HepG2 (cell line): ENCODE data around the gene ATAD3C. TPM values are rescaled to one million over a fixed set of nuclear protein-coding genes. Genes with fewer than 3 reads are reported as not detected.
"Not testable (repeated sequence)": the region's sequence is repeated elsewhere in the genome, so short reads cannot be mapped to it uniquely, and the experiment has no call there.

Experiments used
- ATAC-seq: fragments of 200-7000 bp; cut with Tn5 transposase; 3 replicates; pipeline ENCODE4 v1.9.1; 2020; ENCODE audit warnings: mild to moderate bottlenecking, moderate library complexity
- BruUV-seq: library from RNA; stranded (reverse); fragments of 400-500 nt; replicated peaks from 2 replicates; lab custom pipeline; 2021; lab: Mats Ljungman, UMichigan
- CTCF ChIA-PET: fragments of 300-600 bp; formaldehyde crosslinking; extraction: SDS; loops from one replicate; lab custom pipeline; 2021; ENCODE audit warnings: low total read pairs, inconsistent platforms, low intra/inter-chr PET ratio; lab: Yijun Ruan, JAX
- POLR2A ChIA-PET: fragments of 350-600 bp; sonication (Branson Sonifier 250); formaldehyde crosslinking; loops from one replicate; lab custom pipeline; 2020; ENCODE audit warnings: antibody characterized with exemption, inconsistent platforms; lab: Yijun Ruan, JAX
- DNase-seq: peaks from one replicate; pipeline ENCODE4 v3.0.0-alpha.2; 2015; ENCODE audit warnings: low spot score
- FAIRE-seq: peaks from 3 replicates; lab custom pipeline; 2011; peaks lifted over from hg19 to GRCh38; lab: Jason Lieb, UNC
- H2AFZ ChIP-seq: one replicate; pipeline ENCODE4 v1.6.1; 2011; ENCODE audit warnings: low read length, inconsistent platforms
- H3K27ac ChIP-seq: fragments of 300-600 bp; 3 replicates; pipeline ENCODE4 v1.8.0; 2011; ENCODE audit warnings: mixed run types, mild to moderate bottlenecking, mixed read lengths, low read length, inconsistent platforms; ENCODE audit not compliant: insufficient read depth; ENCODE audit errors: extremely low read length
- H3K27me3 ChIP-seq, 2 experiments: fragments of 200-600 bp in 1 of 2; 2 replicates in 1 of 2; 3 replicates in 1 of 2; pipeline versions ENCODE4 v1.6.0 to v1.8.0; 2011; ENCODE audit warnings: low read length in 2 of 2, mild to moderate bottlenecking in 2 of 2, moderate library complexity in 2 of 2, inconsistent platforms in 1 of 2; ENCODE audit not compliant: insufficient read depth in 2 of 2, control insufficient read depth in 1 of 2
- H3K36me3 ChIP-seq, 2 experiments: fragments of 200-600 bp in 1 of 2; replicated peaks in 1 of 2; 2 replicates in 1 of 2; 3 replicates in 1 of 2; pipeline versions ENCODE4 v1.5.1 to v1.8.0; 2011; ENCODE audit warnings: low read length in 2 of 2, inconsistent platforms in 1 of 2; ENCODE audit not compliant: insufficient read depth in 2 of 2, control insufficient read depth in 1 of 2
- H3K4me1 ChIP-seq: 2 replicates; pipeline ENCODE4 v1.5.1; 2012; ENCODE audit warnings: low read length, inconsistent platforms; ENCODE audit not compliant: insufficient read depth
- H3K4me2 ChIP-seq: 2 replicates; pipeline ENCODE4 v1.6.0; 2011; ENCODE audit warnings: low read depth, low read length, inconsistent platforms
- H3K4me3 ChIP-seq, 3 experiments: fragments of 200-600 bp in 1 of 3; sonication (generic), shearing (Covaris generic) in 1 of 3; replicated peaks in 1 of 3; 2 replicates each; pipeline ENCODE4 v1.5.1; 2011 to 2016; ENCODE audit warnings: low read length in 3 of 3, inconsistent platforms in 2 of 3, low read depth in 2 of 3, mild to moderate bottlenecking in 2 of 3, control low read depth in 1 of 3, mixed read lengths in 1 of 3; ENCODE audit not compliant: insufficient read depth in 1 of 3
- H3K79me2 ChIP-seq: one replicate; pipeline ENCODE4 v1.6.1; 2011; ENCODE audit warnings: low read length, inconsistent platforms; ENCODE audit not compliant: insufficient read depth
- H3K9ac ChIP-seq: 2 replicates; pipeline ENCODE4 v1.6.0; 2011; ENCODE audit warnings: mild to moderate bottlenecking, low read depth, low read length, inconsistent platforms; ENCODE audit not compliant: insufficient read depth
- H3K9me3 ChIP-seq: 2 replicates; pipeline ENCODE4 v1.5.1; 2012; ENCODE audit warnings: mild to moderate bottlenecking, low read length
- H4K20me1 ChIP-seq: 2 replicates; pipeline ENCODE4 v1.6.0; 2011; ENCODE audit warnings: inconsistent platforms, mild to moderate bottlenecking, low read length, moderate library complexity; ENCODE audit not compliant: insufficient read depth
- AGO2 ChIP-seq: fragments of 200-400 bp; formaldehyde crosslinking; optimal IDR thresholded peaks from 2 replicates; pipeline ENCODE3; 2017; ENCODE audit warnings: mild to moderate bottlenecking, low read depth, low read length, moderate library complexity
- GATA4 ChIP-seq: sonication (generic); IDR thresholded peaks from 2 replicates; pipeline ENCODE4 v1.6.1; 2016; ENCODE audit warnings: antibody characterized with exemption, low read depth, borderline replicate concordance
- JDP2 ChIP-seq: sonication (generic); formaldehyde crosslinking; IDR thresholded peaks from 2 replicates; pipeline ENCODE4 v1.8.1; 2022; ENCODE audit warnings: missing genetic modification reagents, borderline replicate concordance
- ZKSCAN1 ChIP-seq: fragments of 150-350 bp; IDR thresholded peaks from 2 replicates; pipeline ENCODE4 v1.6.1; 2014; ENCODE audit warnings: low read length
- WGBS: methylation state at CpG from one replicate; pipeline ENCODE4 v1.1.6; 2017; ENCODE audit warnings: low lambda C conversion rate; 5-methylcytosine and 5-hydroxymethylcytosine counted together
- in situ Hi-C: cut with HindIII; loops from 2 replicates; pipeline ENCODE4 v1.10.0; 2017; ENCODE audit warnings: low pct_unique_long_range_greater_than_20kb; ENCODE audit not compliant: extremely low pct_ligation_motif_present
- intact Hi-C: fragments of 100-400 bp; cut with micrococcal nuclease; formaldehyde crosslinking; loops from one replicate; pipeline ENCODE4 v1.10.0; 2022; ENCODE audit not compliant: unreplicated experiment
- polyA plus RNA-seq, 8 experiments: library from polyadenylated mRNA; depleted of rRNA in 3 of 8; stranded (reverse) in 7 of 8; unstranded in 1 of 8; fragments of >200 nt; fragmentation: Illumina TruSeq in 4 of 8; extraction: Trizol in 4 of 8; gene quantifications; 2 replicates each; pipeline versions ENCODE4 v1.2.1 to v1.2.3, GENCODE V29; 2011 to 2016; ENCODE audit warnings: low read depth in 4 of 8, missing spikeins in 1 of 8, mixed read lengths in 1 of 8; ENCODE audit not compliant: insufficient read depth in 1 of 8
- total RNA-seq, 5 experiments: library from RNA; depleted of rRNA; stranded (reverse); fragments of >200 nt; fragmentation: Illumina TruSeq; extraction: Trizol; gene quantifications; 2 replicates each; pipeline ENCODE4 v1.2.3, GENCODE V29; 2016; ENCODE audit warnings: low read depth in 1 of 5

The ATAD3C gene
- total and polyA plus RNA-seq, 2 of the 13 experiments (the other 11 are each of a cell fraction or from before 2014, with no cell fraction given), result 2.4 to 3.2 TPM

DNA sequence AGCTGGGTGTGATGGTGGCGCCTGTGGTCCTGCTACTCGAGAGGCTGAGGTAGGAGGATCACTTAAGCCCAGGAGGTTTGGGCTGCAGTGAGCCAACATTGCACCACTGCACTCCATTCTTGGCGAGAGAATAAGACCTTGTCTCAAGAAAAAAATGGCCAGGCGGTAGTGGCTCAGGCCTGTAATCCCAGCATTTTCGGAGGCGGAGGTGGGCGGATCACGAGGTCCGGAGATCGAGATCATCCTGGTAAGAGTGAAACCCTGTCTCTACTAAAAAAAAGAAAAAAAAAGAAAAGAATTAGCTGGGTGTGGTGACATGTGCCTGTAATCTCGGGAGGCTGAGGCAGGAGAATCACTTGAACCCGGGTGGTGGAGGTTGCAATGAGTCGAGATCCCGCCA, 33.4 kb downstream of the ATAD3C start (continued):
- TF ChIP-seq JDP2 (CRISPR knock-in tag), result no peak

- no peak for DNase-seq
- Histone ChIP-seq H3K9ac (no peak overlapping the region), H3K36me3 (peaks cover 25 to 43% of the 10 kb centered on the region in 2 experiments), H3K79me2 (no peaks in the 10 kb centered on the region), H3K4me3 (no peak overlapping the region), H3K4me2 (no peak overlapping the region), H3K9me3 (no peaks in the 10 kb centered on the region), H2AFZ (no peak overlapping the region), H3K27me3 (no peaks in the 10 kb centered on the region), H3K4me1 (no peaks in the 10 kb centered on the region), H4K20me1 (no peaks in the 10 kb centered on the region)
- 90% methylated on average over 14 of the region's 16 CpGs for WGBS
- in situ Hi-C loops (no loop called here), intact Hi-C loops (no loop called here)
- TSS peak; percentile 40 for BruUV-seq
- ATAC-seq, result no peak
- ChIA-PET POLR2A (no interaction called here), CTCF (no interaction called here)
- no peak for FAIRE-seq
- TF ChIP-seq ZKSCAN1, result peak; percentile 67; the same call in 1 of the 2 replicates
- TF ChIP-seq AGO2, result peak; percentile 58
- TF ChIP-seq GATA4, result no peak
- TF ChIP-seq, all 625 proteins: peak for 2
- H3K27ac ChIP-seq, result no peak overlapping the region
Observed at GRCh38 chr1:1483714-1484113, 34.2 kb downstream of the ATAD3C start.

DNA sequence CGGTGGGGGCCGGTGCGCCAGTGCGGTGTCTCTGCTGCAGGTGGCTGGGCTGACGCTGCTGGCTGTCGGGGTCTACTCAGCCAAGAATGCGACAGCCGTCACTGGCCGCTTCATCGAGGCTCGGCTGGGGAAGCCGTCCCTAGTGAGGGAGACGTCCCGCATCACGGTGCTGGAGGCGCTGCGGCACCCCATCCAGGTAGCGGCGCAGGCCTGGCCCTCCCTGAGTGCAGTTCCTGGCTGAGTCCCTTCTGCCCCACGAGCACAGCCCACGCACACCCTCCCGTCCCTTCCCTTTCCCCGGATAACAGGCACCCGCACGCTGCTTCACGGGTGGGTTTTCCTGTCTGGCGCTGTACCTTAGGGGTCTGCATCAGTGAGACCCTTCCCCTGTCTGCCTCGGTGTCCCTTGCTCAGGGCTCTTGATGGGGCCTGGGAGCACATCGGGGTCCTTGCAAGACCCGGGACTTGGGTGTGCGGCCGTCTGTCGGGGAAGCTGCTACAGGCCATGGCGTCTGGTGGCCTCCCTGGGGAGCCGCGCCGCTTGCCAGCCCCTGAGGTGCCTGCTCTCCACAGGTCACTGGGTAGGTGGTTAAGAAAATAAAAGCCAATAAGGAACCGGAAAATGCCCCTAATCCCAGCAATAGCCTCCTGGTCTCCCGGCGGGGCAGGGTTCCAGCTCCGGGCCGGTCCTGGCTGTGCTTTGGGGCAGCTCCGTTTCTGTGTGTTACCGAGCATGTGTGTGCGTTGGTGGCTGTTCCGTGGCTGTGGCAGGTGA, 35.7 kb downstream of the ATAD3C start:
- BruUV-seq, FAIRE-seq: not testable (repeated sequence)

More for the DNA sequence above, 35.7 kb downstream of the ATAD3C start:
- H3K27ac ChIP-seq, H3K4me3 ChIP-seq, H3K9ac ChIP-seq, H3K79me2 ChIP-seq, H4K20me1 ChIP-seq, H3K9me3 ChIP-seq, in situ Hi-C loops, CTCF ChIA-PET, H3K27me3 ChIP-seq, intact Hi-C loops, ATAC-seq, H3K4me2 ChIP-seq, POLR2A ChIA-PET, H3K4me1 ChIP-seq, DNase-seq, H2AFZ ChIP-seq: not testable (repeated sequence)
- WGBS, result 97% methylated on average over 18 of the region's 46 CpGs
- peaks cover 25 to 44% of the 10 kb centered on the region in 2 experiments for H3K36me3 ChIP-seq
- peak; percentile 8 for TF ChIP-seq AGO2
